PC-9 (cell line): ENCODE data around the gene CYLD. TPM values are rescaled to one million over a fixed set of nuclear protein-coding genes. Genes with fewer than 3 reads are reported as not detected.
A peak's percentile ranks its signal among the peaks of the same experiment; 100 is the strongest.

Experiments used
- BruUV-seq: library from RNA; stranded (reverse); fragments of 400-500 nt; replicated peaks from 2 replicates; lab custom pipeline; 2021; lab: Mats Ljungman, UMichigan
- CTCF ChIA-PET: fragments of 300-600 bp; sonication (Branson Sonifier 250); formaldehyde crosslinking; loops from one replicate; lab custom pipeline; 2022; ENCODE audit warnings: antibody characterized with exemption; lab: Charles Lee
- POLR2A ChIA-PET: fragments of 300-600 bp; sonication (Branson Sonifier 250); formaldehyde crosslinking; loops from one replicate; lab custom pipeline; 2022; ENCODE audit warnings: antibody characterized with exemption; ENCODE audit not compliant: unreplicated experiment; lab: Charles Lee
- DNase-seq, 2 experiments: peaks; one replicate each; pipeline versions ENCODE4 v3.0.0 to v3.0.0-alpha.2; 2015 to 2022; ENCODE audit warnings: mixed read lengths in 1 of 2
- H2AFZ ChIP-seq: fragments of 200-600 bp; sonication (generic); 2 replicates; pipeline ENCODE4 v1.8.1; 2017; ENCODE audit warnings: antibody characterized with exemption
- H3F3A ChIP-seq: fragments of 200-600 bp; sonication (generic); 2 replicates; pipeline ENCODE4 v1.8.1; 2017; ENCODE audit warnings: antibody characterized with exemption, mild to moderate bottlenecking, low read depth; ENCODE audit not compliant: insufficient read depth
- H3K27ac ChIP-seq: fragments of 200-600 bp; sonication (generic); 2 replicates; pipeline ENCODE4 v1.6.1; 2016; ENCODE audit warnings: mixed run types
- H3K27me3 ChIP-seq: fragments of 200-600 bp; sonication (generic); 2 replicates; pipeline ENCODE4 v1.6.1; 2016; ENCODE audit warnings: low read depth, mixed run types; ENCODE audit not compliant: insufficient read depth
- H3K36me3 ChIP-seq: fragments of 200-600 bp; sonication (generic); 2 replicates; pipeline ENCODE4 v1.6.1; 2016; ENCODE audit warnings: low read depth, mixed run types
- H3K4me1 ChIP-seq: fragments of 200-600 bp; sonication (generic); replicated peaks from 2 replicates; pipeline ENCODE4 v1.6.1; 2016; ENCODE audit warnings: mixed run types; ENCODE audit not compliant: insufficient read depth
- H3K4me2 ChIP-seq: fragments of 200-600 bp; sonication (generic); 2 replicates; pipeline ENCODE4 v1.6.1; 2017; ENCODE audit warnings: mixed run types
- H3K4me3 ChIP-seq: fragments of 200-600 bp; sonication (generic); 2 replicates; pipeline ENCODE4 v1.6.1; 2016; ENCODE audit warnings: mixed run types
- H3K79me2 ChIP-seq: fragments of 200-600 bp; sonication (generic); 2 replicates; pipeline ENCODE4 v1.6.1; 2017; ENCODE audit warnings: low read depth, mixed run types
- H3K9me2 ChIP-seq: fragments of 200-600 bp; sonication (generic); 2 replicates; pipeline ENCODE4 v1.8.1; 2017; ENCODE audit warnings: mild to moderate bottlenecking; ENCODE audit not compliant: insufficient read depth
- H3K9me3 ChIP-seq: fragments of 200-600 bp; sonication (generic); 2 replicates; pipeline ENCODE4 v1.8.1; 2016; ENCODE audit warnings: low read depth; ENCODE audit not compliant: insufficient read depth
- H4K20me1 ChIP-seq: fragments of 200-600 bp; sonication (generic); 2 replicates; pipeline ENCODE4 v1.8.1; 2017; ENCODE audit not compliant: insufficient read depth
- EZH2 ChIP-seq: fragments of 200-600 bp; sonication (generic); IDR thresholded peaks from 2 replicates; pipeline ENCODE4 v1.8.0; 2017; ENCODE audit warnings: antibody characterized with exemption, low read depth
- intact Hi-C: fragments of 100-400 bp; cut with micrococcal nuclease; formaldehyde crosslinking; loops from one replicate; pipeline ENCODE4 v1.10.0; 2022; ENCODE audit not compliant: unreplicated experiment
- total RNA-seq: library from RNA; stranded (reverse); gene quantifications from 2 replicates; pipeline ENCODE4 v1.2.3, GENCODE V29; 2021
- TF ChIP-seq, protein P1 (sequence below): fragments of 200-600 bp; sonication (generic); conservative IDR thresholded peaks from 2 replicates; pipeline ENCODE4 v1.6.1; 2017; ENCODE audit warnings: mixed run types, antibody characterized with exemption, mild to moderate bottlenecking, moderate library complexity

CYLD gene
- total RNA-seq, 1 experiment from 2014 or later = 19.0 TPM

- ChIA-PET CTCF (no interaction called here), POLR2A (interaction anchor here (0.5 to 0.6 kb wide), 3 partner anchors 20 to 74 kb away, joined by 3 read pairs; no protein-coding TSS in a partner anchor)
- Histone ChIP-seq H3K4me3 (no peak overlapping the region), H3K9me3 (no peaks in the 10 kb centered on the region), H3K27me3 (no peaks in the 10 kb centered on the region), H3K4me1 (peaks cover 21% of the 10 kb centered on the region), H3K36me3 (no peaks in the 10 kb centered on the region), H3F3A (no peaks in the 10 kb centered on the region; the same call in 1 of the 2 replicates), H3K4me2 (no peak overlapping the region), H2AFZ (no peak overlapping the region), H3K79me2 (no peaks in the 10 kb centered on the region), H4K20me1 (no peaks in the 10 kb centered on the region), H3K27ac (no peak overlapping the region), H3K9me2 (no peaks in the 10 kb centered on the region)
- intact Hi-C loops = no loop called here
- DNase-seq = peak; percentile 63 to 69
- BruUV-seq = no TSS peak
- TF ChIP-seq, protein P1, sequence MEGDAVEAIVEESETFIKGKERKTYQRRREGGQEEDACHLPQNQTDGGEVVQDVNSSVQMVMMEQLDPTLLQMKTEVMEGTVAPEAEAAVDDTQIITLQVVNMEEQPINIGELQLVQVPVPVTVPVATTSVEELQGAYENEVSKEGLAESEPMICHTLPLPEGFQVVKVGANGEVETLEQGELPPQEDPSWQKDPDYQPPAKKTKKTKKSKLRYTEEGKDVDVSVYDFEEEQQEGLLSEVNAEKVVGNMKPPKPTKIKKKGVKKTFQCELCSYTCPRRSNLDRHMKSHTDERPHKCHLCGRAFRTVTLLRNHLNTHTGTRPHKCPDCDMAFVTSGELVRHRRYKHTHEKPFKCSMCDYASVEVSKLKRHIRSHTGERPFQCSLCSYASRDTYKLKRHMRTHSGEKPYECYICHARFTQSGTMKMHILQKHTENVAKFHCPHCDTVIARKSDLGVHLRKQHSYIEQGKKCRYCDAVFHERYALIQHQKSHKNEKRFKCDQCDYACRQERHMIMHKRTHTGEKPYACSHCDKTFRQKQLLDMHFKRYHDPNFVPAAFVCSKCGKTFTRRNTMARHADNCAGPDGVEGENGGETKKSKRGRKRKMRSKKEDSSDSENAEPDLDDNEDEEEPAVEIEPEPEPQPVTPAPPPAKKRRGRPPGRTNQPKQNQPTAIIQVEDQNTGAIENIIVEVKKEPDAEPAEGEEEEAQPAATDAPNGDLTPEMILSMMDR = no peak
- no peak for TF ChIP-seq EZH2
Observed at GRCh38 chr16:50696575-50697420, 45.1 kb upstream of the CYLD start.

DNA sequence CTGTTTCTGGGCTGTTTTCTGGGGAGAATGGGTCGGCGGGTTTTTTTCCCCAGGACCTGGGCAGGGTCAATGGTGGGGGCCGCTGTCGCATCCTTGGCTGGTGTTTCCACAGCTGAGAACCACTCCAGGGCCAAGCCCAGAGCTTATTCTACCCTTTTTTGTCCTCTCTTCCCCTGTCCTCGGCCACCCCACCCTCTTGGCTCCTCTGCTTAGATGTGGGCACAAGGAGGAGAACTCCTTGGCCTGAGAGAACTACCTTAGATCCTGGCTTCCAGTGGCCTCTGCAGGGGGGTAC, 44.5 kb upstream of the CYLD start:
- Histone ChIP-seq H3K79me2 (no peaks in the 10 kb centered on the region), H4K20me1 (no peaks in the 10 kb centered on the region), H2AFZ (no peak overlapping the region), H3F3A (no peaks in the 10 kb centered on the region; the same call in 1 of the 2 replicates), H3K36me3 (no peaks in the 10 kb centered on the region), H3K9me3 (no peaks in the 10 kb centered on the region), H3K4me2 (no peak overlapping the region), H3K4me1 (peaks cover 21% of the 10 kb centered on the region), H3K9me2 (no peaks in the 10 kb centered on the region), H3K27me3 (no peaks in the 10 kb centered on the region), H3K27ac (no peak overlapping the region), H3K4me3 (no peak overlapping the region)
- no TSS peak for BruUV-seq
- ChIA-PET CTCF (no interaction called here), POLR2A (no interaction called here)
- intact Hi-C loops = no loop called here
- no peak for TF ChIP-seq EZH2
- TF ChIP-seq, protein P1 = no peak
- no peak for DNase-seq

GRCh38 chr16:50697881-50698767, 43.8 kb upstream of the CYLD start:
- DNase-seq = no peak
- POLR2A ChIA-PET = no interaction called here
- TF ChIP-seq EZH2 = no peak
- TF ChIP-seq, protein P1 = no peak

More at GRCh38 chr16:50697881-50698767, 43.8 kb upstream of the CYLD start:
- Histone ChIP-seq H2AFZ (no peak overlapping the region), H4K20me1 (no peaks in the 10 kb centered on the region), H3K9me3 (no peaks in the 10 kb centered on the region), H3K79me2 (no peaks in the 10 kb centered on the region), H3K4me2 (no peak overlapping the region), H3K9me2 (no peaks in the 10 kb centered on the region), H3K27me3 (no peaks in the 10 kb centered on the region), H3F3A (no peaks in the 10 kb centered on the region; the same call in 1 of the 2 replicates), H3K4me1 (peaks cover 21% of the 10 kb centered on the region), H3K36me3 (no peaks in the 10 kb centered on the region), H3K27ac (no peak overlapping the region), H3K4me3 (no peak overlapping the region)
- BruUV-seq = no TSS peak
- intact Hi-C loops = no loop called here
- CTCF ChIA-PET = no interaction called here
